ENCODE data around the gene HMX3. TPM values are rescaled to one million over a fixed set of nuclear protein-coding genes. Genes with fewer than 3 reads are reported as not detected.

The HMX3 gene
- total and polyA plus RNA-seq, 2 of the 13 experiments (the other 11 are each of a cell fraction or from before 2014, with no cell fraction given): not detected

- Histone ChIP-seq H3K36me3 (replicated peaks in 1 of 2; ENCODE audit: control insufficient read depth in 1 of 2, insufficient read depth in 2 of 2, low read length in 2 of 2) (no peaks in the 10 kb centered on the region), H2AFZ (ENCODE audit: low read length) (no peak overlapping the region), H3K9ac (ENCODE audit: insufficient read depth, low read depth, low read length) (no peak overlapping the region), H3K27ac (ENCODE audit: extremely low read length, insufficient read depth, low read length) (no peak overlapping the region), H3K4me3 (replicated peaks in 1 of 3; ENCODE audit: insufficient read depth in 1 of 3, low read depth in 2 of 3, low read length in 3 of 3) (no peak overlapping the region), H3K4me2 (ENCODE audit: low read depth, low read length) (no peak overlapping the region), H4K20me1 (ENCODE audit: insufficient read depth, low read length) (no peaks in the 10 kb centered on the region), H3K9me3 (ENCODE audit: low read length) (no peaks in the 10 kb centered on the region), H3K4me1 (ENCODE audit: insufficient read depth, low read length) (no peaks in the 10 kb centered on the region), H3K79me2 (ENCODE audit: insufficient read depth, low read length) (no peaks in the 10 kb centered on the region), H3K27me3 (ENCODE audit: control insufficient read depth in 1 of 2, insufficient read depth in 2 of 2, low read length in 2 of 2) (peaks cover 2 to 3% of the 10 kb centered on the region in 2 experiments; a peak in 3 of 5 replicates)
- intact Hi-C loops (cut with micrococcal nuclease; ENCODE audit: unreplicated experiment) (no loop called here), in situ Hi-C loops (cut with HindIII; ENCODE audit: extremely low pct_ligation_motif_present, low pct_unique_long_range_greater_than_20kb) (loop anchor here (25.0 kb wide), 1 partner anchor 875 kb away; no protein-coding TSS in a partner anchor)
- 23% methylated on average over 3 of the region's 3 CpGs for WGBS (ENCODE audit: low lambda C conversion rate)
- no peak for DNase-seq (ENCODE audit: low spot score)
- no peak for ATAC-seq
- ChIA-PET POLR2A (no interaction called here), CTCF (ENCODE audit: low intra/inter-chr PET ratio, low total read pairs) (no interaction called here)
- FAIRE-seq: no peak
- no TSS peak for BruUV-seq (replicated peaks)
- TF ChIP-seq ZNF816 (CRISPR knock-in tag; IDR thresholded peaks at IDR 0.05; ENCODE audit: borderline replicate concordance): no peak
- no peak for TF ChIP-seq POLR2G (IDR thresholded peaks at IDR 0.05; ENCODE audit: low read depth, low read length)
- TF ChIP-seq RFXANK (CRISPR knock-in tag; IDR thresholded peaks at IDR 0.05): no peak
- TF ChIP-seq ZNF558 (CRISPR knock-in tag; IDR thresholded peaks at IDR 0.05; ENCODE audit: borderline replicate concordance): no peak
- no peak for TF ChIP-seq ZNF569 (CRISPR knock-in tag; IDR thresholded peaks at IDR 0.05; ENCODE audit: borderline replicate concordance)
- TF ChIP-seq NAIF1 (CRISPR knock-in tag; IDR thresholded peaks at IDR 0.05; ENCODE audit: borderline replicate concordance): no peak
- no peak for TF ChIP-seq RFX1 (IDR thresholded peaks at IDR 0.05)
- TF ChIP-seq NFE2L1 (CRISPR knock-in tag; IDR thresholded peaks at IDR 0.05; ENCODE audit: borderline replicate concordance): no peak
- no peak for TF ChIP-seq ZNF496 (CRISPR knock-in tag; IDR thresholded peaks at IDR 0.05; ENCODE audit: insufficient replicate concordance)
- TF ChIP-seq SUZ12 (IDR thresholded peaks at IDR 0.05; ENCODE audit: low read depth, low read length): no peak
- no peak for TF ChIP-seq RAD51 (IDR thresholded peaks at IDR 0.05; ENCODE audit: borderline replicate concordance)
- TF ChIP-seq AGO1 (IDR thresholded peaks at IDR 0.05; ENCODE audit: low read depth, low read length, poor library complexity, severe bottlenecking): no peak
- TF ChIP-seq ZFP36L2 (CRISPR knock-in tag; IDR thresholded peaks at IDR 0.05): no peak
- TF ChIP-seq NFE2 (CRISPR knock-in tag; IDR thresholded peaks at IDR 0.05): no peak
- TF ChIP-seq MED1 (CRISPR knock-in tag; IDR thresholded peaks at IDR 0.05): no peak
- no peak for TF ChIP-seq REXO4 (CRISPR knock-in tag; IDR thresholded peaks at IDR 0.05; ENCODE audit: borderline replicate concordance)
- no peak for TF ChIP-seq ZNF460 (CRISPR knock-in tag; IDR thresholded peaks at IDR 0.05; ENCODE audit: borderline replicate concordance)
Observed at GRCh38 chr10:123087786-123088185, 48.0 kb upstream of the HMX3 start.
